Measurements from ENCODE around the gene SFXN3. TPM values are rescaled to one million over a fixed set of nuclear protein-coding genes. Genes with fewer than 3 reads are reported as not detected.

Gene SFXN3, protein sequence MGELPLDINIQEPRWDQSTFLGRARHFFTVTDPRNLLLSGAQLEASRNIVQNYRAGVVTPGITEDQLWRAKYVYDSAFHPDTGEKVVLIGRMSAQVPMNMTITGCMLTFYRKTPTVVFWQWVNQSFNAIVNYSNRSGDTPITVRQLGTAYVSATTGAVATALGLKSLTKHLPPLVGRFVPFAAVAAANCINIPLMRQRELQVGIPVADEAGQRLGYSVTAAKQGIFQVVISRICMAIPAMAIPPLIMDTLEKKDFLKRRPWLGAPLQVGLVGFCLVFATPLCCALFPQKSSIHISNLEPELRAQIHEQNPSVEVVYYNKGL
- 10 to 100 TPM; 20.4 to 31.1 (median 26.9) TPM for polyA plus RNA-seq (ENCODE audit: insufficient read length in 3 of 3)
- long read RNA-seq, donor 1, partial matches to known transcripts, result 0 of 2 reads
- long read RNA-seq, donor 1, other reads (novel, unspliced or antisense), result 0 of 2 reads
- long read RNA-seq, donor 2, partial matches to known transcripts, result 29 of 30 reads
- long read RNA-seq, donor 2, other reads (novel, unspliced or antisense), result 0 of 30 reads
- long read RNA-seq, donor 3, partial matches to known transcripts, result 16 of 17 reads
- long read RNA-seq, donor 3, other reads (novel, unspliced or antisense), result 0 of 17 reads
- long read RNA-seq, donor 4, partial matches to known transcripts, result 0 of 1 reads
- long read RNA-seq, donor 4, other reads (novel, unspliced or antisense), result 0 of 1 reads
- long read RNA-seq, donor 5, partial matches to known transcripts, result 0 of 3 reads
- long read RNA-seq, donor 5, other reads (novel, unspliced or antisense), result 0 of 3 reads
- long read RNA-seq, donor 6, partial matches to known transcripts, result 0 of 2 reads
- long read RNA-seq, donor 6, other reads (novel, unspliced or antisense), result 0 of 2 reads
- long read RNA-seq, donor 7, partial matches to known transcripts, result 5 of 8 reads
- long read RNA-seq, donor 7, other reads (novel, unspliced or antisense), result 0 of 8 reads
- long read RNA-seq, donor 8, partial matches to known transcripts, result 8 of 10 reads
- long read RNA-seq, donor 8, other reads (novel, unspliced or antisense), result 0 of 10 reads
- long read RNA-seq, donor 9, partial matches to known transcripts, result 0 of 2 reads
- long read RNA-seq, donor 9, other reads (novel, unspliced or antisense), result 0 of 2 reads
- long read RNA-seq, donor 10, partial matches to known transcripts, result 0 of 2 reads
- long read RNA-seq, donor 10, other reads (novel, unspliced or antisense), result 0 of 2 reads
- long read RNA-seq, donor 11, partial matches to known transcripts, result 0 of 3 reads
- long read RNA-seq, donor 11, other reads (novel, unspliced or antisense), result 0 of 3 reads
- long read RNA-seq, donor 12, result 0 reads
- long read RNA-seq, donor 13, partial matches to known transcripts, result 0 of 1 reads
- long read RNA-seq, donor 13, other reads (novel, unspliced or antisense), result 0 of 1 reads
- long read RNA-seq, donor 14, result 0 reads
- long read RNA-seq, donor 15, partial matches to known transcripts, result 6 of 12 reads
- long read RNA-seq, donor 15, other reads (novel, unspliced or antisense), result 0 of 12 reads
- long read RNA-seq, donor 16, result 0 reads

GRCh38 chr10:101031128-101031795 is at the start of gene SFXN3, which contains the start of gene PDZD7:
TSS of gene SFXN3 (plus strand) at chr10:101031234. CDS start at chr10:101034695, 3,461 bp downstream.
TSS of gene PDZD7 (minus strand) at chr10:101031129. CDS start at chr10:101030219, 910 bp downstream.
- peak; percentile 90 for DNase-seq

- no peak for DNase-seq
Measured at GRCh38 chr10:100982916-100983830, 47.9 kb upstream of the SFXN3 start.

GRCh38 chr10:100983868-100984671 is 47.0 kb upstream of the SFXN3 start:
- DNase-seq, result no peak

GRCh38 chr10:100984672-100985177 is 46.3 kb upstream of the SFXN3 start:
- no peak for DNase-seq

- DNase-seq, result no peak
Measured at GRCh38 chr10:100985336-100985735, 45.7 kb upstream of the SFXN3 start.

GRCh38 chr10:100986623-100986951 is 44.4 kb upstream of the SFXN3 start:
- no peak for DNase-seq

DNA sequence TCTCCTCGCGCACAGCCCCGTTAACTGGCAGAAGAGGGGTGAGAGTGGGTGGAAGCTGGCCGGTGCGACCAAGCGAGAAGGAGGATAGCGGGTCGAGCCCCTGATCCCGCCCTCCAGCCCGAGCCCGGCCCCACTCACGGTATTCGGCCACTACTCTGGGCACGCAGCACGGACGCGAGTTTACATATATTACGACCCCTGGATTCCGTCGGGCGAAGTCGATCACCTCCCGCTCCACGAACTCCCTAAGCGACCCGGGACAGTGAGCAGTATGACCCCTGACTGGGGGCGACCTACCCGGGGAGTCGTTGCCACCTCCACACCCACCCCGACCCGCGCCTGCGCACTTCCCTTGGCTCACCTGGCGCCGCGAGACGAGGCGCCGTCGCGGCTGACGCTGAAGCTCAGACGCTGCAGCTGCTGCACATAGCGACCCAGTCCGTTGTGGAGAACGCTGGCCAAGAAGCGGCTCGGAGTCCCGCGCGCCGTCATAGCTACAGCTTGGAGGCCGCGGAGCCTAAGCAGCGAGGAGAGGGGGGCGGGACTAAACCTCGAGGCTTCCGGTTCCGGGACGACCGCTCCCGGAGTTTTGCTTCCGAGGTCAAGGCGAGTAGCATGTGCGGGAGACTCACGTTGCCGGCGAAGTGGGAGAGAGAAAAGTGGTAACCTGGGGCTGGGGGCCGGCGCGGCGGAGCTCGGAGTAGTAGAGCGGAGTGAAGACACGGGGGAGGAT is 43.9 kb upstream of the SFXN3 start, which contains the start of the genes MRPL43 and TWNK:
Gene MRPL43 (minus strand): TSS at position 546 of the 733 bp plus-strand sequence. CDS start 54 bp downstream, at position 492.
Gene TWNK (plus strand): TSS at position 592 of the 733 bp plus-strand sequence. CDS start 668 bp downstream, outside the sequence.
- peak; percentile 82 for DNase-seq

GRCh38 chr10:100987685-100988049 is 43.4 kb upstream of the SFXN3 start:
- DNase-seq, result no peak

DNA sequence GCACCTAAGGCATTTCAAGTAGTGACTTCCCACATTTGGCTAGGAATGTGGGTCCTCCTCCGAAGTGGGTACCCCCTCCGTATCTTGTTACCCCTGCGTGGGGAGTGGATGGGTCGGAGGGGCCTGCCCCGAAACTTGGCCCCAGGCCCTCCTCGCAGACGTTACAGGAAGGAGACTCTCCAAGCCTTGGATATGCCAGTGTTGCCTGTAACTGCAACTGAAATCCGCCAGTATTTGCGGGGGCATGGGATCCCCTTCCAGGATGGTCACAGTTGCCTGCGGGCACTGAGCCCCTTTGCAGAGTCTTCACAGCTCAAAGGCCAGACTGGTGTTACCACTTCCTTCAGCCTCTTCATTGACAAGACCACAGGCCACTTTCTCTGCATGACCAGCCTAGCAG is 42.9 kb upstream of the SFXN3 start:
- no peak for DNase-seq

- no peak for DNase-seq
Measured at GRCh38 chr10:100989088-100989487, 41.9 kb upstream of the SFXN3 start.

- no peak for DNase-seq
Measured at GRCh38 chr10:100993986-100994708, 36.9 kb upstream of the SFXN3 start.

- no peak for DNase-seq
Measured at GRCh38 chr10:100995181-100995580, 35.9 kb upstream of the SFXN3 start.

DNA sequence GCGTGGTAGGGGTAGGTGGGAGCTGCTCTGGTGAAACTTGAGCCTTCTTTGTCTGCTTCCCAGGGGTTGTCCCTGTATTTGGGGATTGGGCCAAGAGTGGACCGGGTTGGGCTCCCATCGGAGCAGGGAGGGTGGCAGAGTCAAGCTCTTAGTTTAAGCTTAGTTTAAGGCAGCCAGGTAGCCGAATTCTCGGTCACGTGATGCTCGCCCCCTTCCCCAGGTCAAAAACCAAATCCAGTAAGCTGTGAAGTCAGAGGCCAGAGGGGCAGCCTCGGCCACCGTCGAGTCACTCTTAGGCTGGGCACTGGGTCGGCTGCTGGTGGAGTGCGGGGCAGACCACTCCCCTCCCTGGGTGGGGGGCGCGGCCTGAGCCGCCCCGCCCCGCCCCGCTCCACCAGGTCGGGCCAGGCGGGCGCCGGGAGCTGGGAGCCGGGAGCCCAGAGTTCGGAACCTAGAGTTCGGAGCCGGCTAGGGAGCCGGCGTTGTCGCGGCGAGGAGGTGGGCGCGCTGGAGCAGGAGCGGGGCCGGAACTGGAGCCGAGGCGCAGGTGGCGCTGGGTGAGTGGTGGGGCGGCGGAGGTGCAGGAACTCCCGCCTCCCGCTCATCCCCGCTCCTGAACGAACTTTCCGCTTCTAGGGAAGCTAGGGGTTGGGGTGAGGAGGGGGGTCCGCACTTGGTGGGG is 34.2 kb upstream of the SFXN3 start:
- DNase-seq, result no peak

DNA sequence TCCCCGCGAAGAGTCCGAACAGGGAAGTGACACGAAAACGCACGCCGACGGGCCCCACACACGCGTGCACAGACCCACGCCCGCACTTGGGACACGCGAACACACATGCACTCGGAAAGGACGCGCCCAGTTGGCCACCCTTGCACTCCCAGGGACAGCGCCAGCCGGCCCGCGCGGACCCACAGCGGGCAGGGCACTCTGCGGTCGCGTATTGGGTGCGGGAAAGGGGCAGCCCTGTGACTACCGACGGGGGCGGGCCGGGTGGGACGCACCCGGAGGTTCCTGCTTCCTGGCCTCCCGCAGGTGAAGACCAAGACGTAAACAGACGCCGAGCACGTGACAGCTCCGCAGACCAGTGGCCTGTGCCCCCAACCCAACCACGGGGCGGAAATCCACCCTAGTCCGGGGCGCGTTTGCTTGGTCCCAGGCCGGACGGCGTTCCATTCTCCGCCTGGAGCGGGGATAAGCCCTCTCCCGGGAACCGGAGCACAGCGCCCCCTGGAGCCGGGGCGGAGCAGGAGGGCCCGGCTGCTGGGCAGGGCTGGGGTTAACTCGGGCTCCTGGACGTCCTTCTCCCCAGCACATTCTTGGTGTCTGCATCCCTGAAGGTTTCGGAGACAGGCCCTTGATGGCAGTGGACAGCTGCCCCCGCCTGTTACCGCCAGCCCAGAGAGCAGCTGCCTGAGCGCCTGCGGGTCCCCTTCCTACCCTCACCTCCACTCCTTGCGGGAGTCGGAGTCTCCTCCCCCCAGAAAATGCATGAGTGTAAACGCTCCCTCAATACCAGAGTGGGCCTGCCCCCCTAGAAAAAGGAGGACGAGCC is 33.5 kb upstream of the SFXN3 start:
- DNase-seq, result no peak
